Naive thymus-derived CD4-positive, alpha-beta T cell (primary cell): Measurements from ENCODE around the gene ZNF227. TPM values are rescaled to one million over a fixed set of nuclear protein-coding genes. Genes with fewer than 3 reads are reported as not detected.
"Not testable (repeated sequence)": the region's sequence is repeated elsewhere in the genome, so short reads cannot be mapped to it uniquely, and the experiment has no call there.

ENCODE experiments used
- ATAC-seq: fragments of 150-1000 bp; cut with Tn5 transposase; 2 replicates; pipeline ENCODE4 v1.10.0; 2021; ENCODE audit warnings: mild to moderate bottlenecking, moderate library complexity
- CTCF ChIA-PET: fragments of 350-600 bp; sonication (Branson Sonifier 250); formaldehyde crosslinking; loops from one replicate; lab custom pipeline; 2021; ENCODE audit warnings: antibody characterized with exemption; lab: Charles Lee
- POLR2A ChIA-PET: fragments of 350-600 bp; sonication (Branson Sonifier 250); formaldehyde crosslinking; loops from one replicate; lab custom pipeline; 2021; ENCODE audit warnings: antibody characterized with exemption, inconsistent platforms; lab: Charles Lee
- DNase-seq, 9 donors: peaks; one replicate each; pipeline versions ENCODE4 v3.0.0 to v3.0.0-alpha.2; 2020 to 2022; ENCODE audit warnings: mixed read lengths in 1 of 9
- H3K27ac ChIP-seq: one replicate; pipeline ENCODE4 v1.7.0; 2013; ENCODE audit warnings: mild to moderate bottlenecking, low read depth, low read length, moderate library complexity
- H3K27me3 ChIP-seq, 2 donors: one replicate each; pipeline ENCODE4 v1.7.0; 2013; ENCODE audit warnings: low read length in 2 of 2, mild to moderate bottlenecking in 2 of 2, moderate library complexity in 2 of 2; ENCODE audit not compliant: control insufficient read depth in 2 of 2, insufficient read depth in 2 of 2
- H3K36me3 ChIP-seq, 3 experiments: 1 replicate in 2 of 3; 2 replicates in 1 of 3; pipeline ENCODE4 v1.7.0; 2013; ENCODE audit warnings: low read length in 3 of 3, mild to moderate bottlenecking in 3 of 3, moderate library complexity in 1 of 3; ENCODE audit not compliant: insufficient read depth in 3 of 3, control insufficient read depth in 2 of 3
- H3K4me1 ChIP-seq, 2 donors: one replicate each; pipeline ENCODE4 v1.7.0; 2013; ENCODE audit warnings: low read length in 2 of 2, mild to moderate bottlenecking in 2 of 2, moderate library complexity in 1 of 2; ENCODE audit not compliant: control insufficient read depth in 2 of 2, insufficient read depth in 2 of 2
- H3K4me3 ChIP-seq: 2 replicates; pipeline ENCODE4 v1.7.0; 2013; ENCODE audit warnings: mild to moderate bottlenecking, low read length
- H3K9me3 ChIP-seq, 3 experiments: 1 replicate in 2 of 3; 2 replicates in 1 of 3; pipeline ENCODE4 v1.7.0; 2013; ENCODE audit warnings: low read length in 3 of 3; ENCODE audit not compliant: control insufficient read depth in 2 of 3
- H3K27ac Mint-ChIP-seq, 9 donors: one replicate each; pipeline ENCODE4 v1.8.0; 2020 to 2022; ENCODE audit warnings: mixed read lengths in 9 of 9, mild to moderate bottlenecking in 8 of 9, moderate library complexity in 5 of 9, inconsistent platforms in 2 of 9
- H3K27me3 Mint-ChIP-seq, 5 donors: one replicate each; pipeline ENCODE4 v1.8.0; 2021 to 2022; ENCODE audit warnings: mixed read lengths in 5 of 5, mild to moderate bottlenecking in 1 of 5
- H3K36me3 Mint-ChIP-seq, 5 donors: one replicate each; pipeline ENCODE4 v1.8.0; 2020 to 2022; ENCODE audit warnings: mixed read lengths in 5 of 5, mild to moderate bottlenecking in 3 of 5, inconsistent platforms in 1 of 5
- H3K4me1 Mint-ChIP-seq, 7 donors: one replicate each; pipeline ENCODE4 v1.8.0; 2020 to 2022; ENCODE audit warnings: mixed read lengths in 7 of 7, mild to moderate bottlenecking in 3 of 7, inconsistent platforms in 1 of 7
- H3K4me3 Mint-ChIP-seq, 10 donors: one replicate each; pipeline ENCODE4 v1.8.0; 2020 to 2022; ENCODE audit warnings: mild to moderate bottlenecking in 10 of 10, mixed read lengths in 10 of 10, moderate library complexity in 6 of 10, inconsistent platforms in 2 of 10
- H3K9me3 Mint-ChIP-seq, 11 donors: one replicate each; pipeline ENCODE4 v1.8.0; 2020 to 2022; ENCODE audit warnings: mixed read lengths in 11 of 11, mild to moderate bottlenecking in 4 of 11, inconsistent platforms in 1 of 11, moderate library complexity in 1 of 11
- intact Hi-C, 2 donors: fragments of 100-400 bp; cut with micrococcal nuclease; formaldehyde crosslinking; loops; one replicate each; pipeline ENCODE4 v1.15.1; 2023
- polyA plus RNA-seq, 2 donors: library from polyadenylated mRNA; unstranded; fragments of 300-500 nt; fragmentation: Illumina TruSeq; gene quantifications; one replicate each; pipeline ENCODE4 v1.2.3, GENCODE V29; 2021
- total RNA-seq, 6 experiments: library from RNA in 5 of 6; stranded (reverse) in 5 of 6; gene quantifications; 1 replicate in 5 of 6; 2 replicates in 1 of 6; pipeline ENCODE4 v1.2.3 and lab custom pipeline; 2021 to 2026

Gene ZNF227
- total and polyA plus RNA-seq, 7 experiments from 2014 or later: 17.9 to 51.5 (median 20.4) TPM

DNA sequence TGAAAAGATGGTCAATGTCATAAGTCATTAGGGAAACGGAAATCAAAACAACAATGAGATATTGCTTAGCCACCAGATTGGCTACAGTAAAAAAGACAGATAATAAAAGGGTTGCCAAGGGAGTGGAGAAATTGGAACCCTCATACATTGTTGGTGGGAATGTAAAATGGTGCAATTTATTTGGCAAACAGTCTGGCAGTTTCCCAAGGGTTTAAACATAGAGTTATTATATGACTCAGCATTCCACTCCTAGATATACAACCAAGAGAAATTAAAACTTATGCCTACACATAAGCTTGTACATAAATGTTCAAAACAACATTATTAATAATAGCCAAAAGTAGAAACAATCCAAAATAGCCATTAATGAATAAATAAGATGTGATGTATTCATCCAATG is 9.9 kb upstream of the ZNF227 start:
- Mint-ChIP-seq H3K27me3 (peaks cover 0 to 27% (median 18%) of the 10 kb centered on the region in 5 donors), H3K27ac (no peak overlapping the region), H3K36me3 (peaks cover 4 to 14% (median 7%) of the 10 kb centered on the region in 5 donors), H3K4me3 (no peak overlapping the region), H3K4me1 (peaks cover 5 to 6% (median 6%) of the 10 kb centered on the region in 7 donors), H3K9me3 (peaks cover 4 to 82% (median 35%) of the 10 kb centered on the region in 11 donors)
- intact Hi-C loops: loop anchor here in 1 of 2 donors (10.0 kb wide), 1 partner anchor 378 kb away; the partner anchor contains the start of gene ZNF283
- POLR2A ChIA-PET: no interaction called here
- Histone ChIP-seq H3K4me3 (no peak overlapping the region), H3K27me3 (no peaks in the 10 kb centered on the region), H3K36me3 (peaks cover 0 to 2% (median 0%) of the 10 kb centered on the region in 3 experiments), H3K9me3 (peaks cover 0 to 5% (median 5%) of the 10 kb centered on the region in 3 experiments), H3K4me1 (peaks cover 0 to 6% of the 10 kb centered on the region in 2 donors), H3K27ac (no peak overlapping the region)
- DNase-seq (no peak), ATAC-seq (no peak)
- CTCF ChIA-PET: no interaction called here

DNA sequence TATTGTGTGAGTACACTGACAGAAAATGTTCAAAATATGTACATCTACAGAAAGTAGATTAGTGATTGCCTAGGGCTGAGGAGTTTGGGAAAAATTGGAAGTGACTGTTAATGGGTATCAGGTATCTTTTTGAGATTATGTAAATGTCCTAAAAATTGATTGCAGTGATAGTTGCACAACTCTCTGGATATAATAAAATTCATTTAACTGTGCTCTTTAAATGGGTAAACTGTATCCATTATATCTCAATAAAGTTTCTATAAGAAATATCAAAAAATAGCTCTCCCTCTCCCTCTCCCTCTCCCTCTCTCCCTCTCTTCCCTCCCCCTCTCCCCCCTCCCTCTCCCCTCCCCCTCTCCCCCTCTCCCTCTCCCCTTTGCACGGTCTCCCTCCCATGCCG is 9.4 kb upstream of the ZNF227 start:
- no peak for ATAC-seq
- Histone ChIP-seq H3K4me1 (peaks cover 0 to 11% of the 10 kb centered on the region in 2 donors), H3K36me3 (peaks cover 0 to 3% (median 0%) of the 10 kb centered on the region in 3 experiments), H3K27me3 (no peaks in the 10 kb centered on the region), H3K27ac (no peak overlapping the region), H3K4me3 (no peak overlapping the region), H3K9me3 (peaks cover 0 to 5% (median 5%) of the 10 kb centered on the region in 3 experiments)
- ChIA-PET POLR2A (no interaction called here), CTCF (no interaction called here)
- no peak for DNase-seq
- Mint-ChIP-seq H3K27ac (no peak overlapping the region), H3K4me1 (peaks cover 7 to 11% (median 10%) of the 10 kb centered on the region in 7 donors), H3K9me3 (peaks cover 4 to 82% (median 34%) of the 10 kb centered on the region in 11 donors), H3K4me3 (no peak overlapping the region), H3K36me3 (peaks cover 4 to 14% (median 7%) of the 10 kb centered on the region in 5 donors), H3K27me3 (peaks cover 0 to 27% (median 18%) of the 10 kb centered on the region in 5 donors)
- intact Hi-C loops: loop anchor here in 1 of 2 donors (10.0 kb wide), 1 partner anchor 378 kb away; the partner anchor contains the start of gene ZNF283

DNA sequence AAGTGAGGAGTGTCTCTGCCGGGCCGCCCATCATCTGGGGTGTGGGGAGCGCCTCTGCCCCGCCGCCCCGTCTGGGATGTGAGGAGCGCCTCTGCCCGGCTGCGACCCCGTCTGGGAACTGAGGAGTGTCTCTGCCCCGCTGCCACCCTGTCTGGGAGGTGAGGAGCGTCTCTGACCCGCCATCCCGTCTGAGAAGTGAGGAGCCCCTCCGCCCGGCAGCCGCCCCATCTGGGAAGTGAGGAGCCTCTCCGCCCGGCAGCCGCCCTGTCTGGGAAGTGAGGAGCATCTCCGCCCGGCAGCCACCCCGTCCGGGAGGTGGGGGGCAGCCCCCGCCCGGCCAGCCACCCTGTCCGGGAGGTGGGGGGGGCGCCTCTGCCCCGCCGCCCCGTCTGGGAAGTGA is 8.5 kb upstream of the ZNF227 start:
- H3K27me3 ChIP-seq, H3K4me3 ChIP-seq, H3K27ac ChIP-seq, DNase-seq, ATAC-seq, POLR2A ChIA-PET, CTCF ChIA-PET, H3K36me3 ChIP-seq, H3K9me3 ChIP-seq, H3K4me3 Mint-ChIP-seq, H3K27ac Mint-ChIP-seq: not testable (repeated sequence)
- Mint-ChIP-seq H3K4me1 (peaks cover 7 to 14% (median 10%) of the 10 kb centered on the region in 7 donors), H3K36me3 (peaks cover 4 to 14% (median 7%) of the 10 kb centered on the region in 5 donors), H3K9me3 (peaks cover 4 to 82% (median 33%) of the 10 kb centered on the region in 11 donors), H3K27me3 (peaks cover 0 to 27% (median 18%) of the 10 kb centered on the region in 5 donors)
- intact Hi-C loops: loop anchor here in 1 of 2 donors (10.0 kb wide), 1 partner anchor 379 kb away; the partner anchor contains the start of gene ZNF283
- H3K4me1 ChIP-seq: peaks cover 0 to 11% of the 10 kb centered on the region in 2 donors

DNA sequence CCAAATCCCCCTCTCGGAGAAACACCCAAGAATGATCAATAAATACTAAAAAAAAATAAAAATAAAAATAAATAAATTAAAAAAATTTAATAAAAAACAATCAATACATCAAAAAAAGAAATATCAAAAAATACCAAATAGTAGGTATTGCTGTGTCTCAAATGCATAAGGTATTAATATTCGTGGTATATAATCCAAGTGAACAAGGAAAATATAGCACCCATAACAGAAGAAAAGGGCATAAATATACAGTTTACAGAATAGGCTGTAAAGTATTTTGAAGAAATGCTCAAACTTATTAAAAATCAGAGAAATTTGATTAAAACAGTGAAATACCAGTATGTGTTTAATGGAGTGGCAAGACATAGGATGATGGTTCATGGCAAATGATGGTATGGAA is 7.6 kb upstream of the ZNF227 start:
- H3K4me3 Mint-ChIP-seq: no peak overlapping the region
- H3K36me3 Mint-ChIP-seq: peaks cover 4 to 14% (median 7%) of the 10 kb centered on the region in 5 donors
- Histone ChIP-seq H3K4me1 (peaks cover 0 to 11% of the 10 kb centered on the region in 2 donors), H3K27ac (no peak overlapping the region), H3K4me3 (no peak overlapping the region), H3K9me3 (peaks cover 0 to 5% (median 5%) of the 10 kb centered on the region in 3 experiments), H3K27me3 (no peaks in the 10 kb centered on the region), H3K36me3 (peaks cover 0 to 3% (median 0%) of the 10 kb centered on the region in 3 experiments)
- no peak overlapping the region for H3K27ac Mint-ChIP-seq
- POLR2A ChIA-PET: no interaction called here
- no peak for ATAC-seq
- intact Hi-C loops: loop anchor here (5.0 to 10.0 kb wide), 2 partner anchors 267 to 380 kb away; partner anchors contain the start of genes ZNF283 (in 1 of the 2) and ZNF45 (in 1 of the 2)
- peaks cover 0 to 27% (median 18%) of the 10 kb centered on the region in 5 donors for H3K27me3 Mint-ChIP-seq
- DNase-seq: no peak
- peaks cover 4 to 73% (median 31%) of the 10 kb centered on the region in 11 donors for H3K9me3 Mint-ChIP-seq
- H3K4me1 Mint-ChIP-seq: peaks cover 7 to 14% (median 10%) of the 10 kb centered on the region in 7 donors
- CTCF ChIA-PET: no interaction called here

DNA sequence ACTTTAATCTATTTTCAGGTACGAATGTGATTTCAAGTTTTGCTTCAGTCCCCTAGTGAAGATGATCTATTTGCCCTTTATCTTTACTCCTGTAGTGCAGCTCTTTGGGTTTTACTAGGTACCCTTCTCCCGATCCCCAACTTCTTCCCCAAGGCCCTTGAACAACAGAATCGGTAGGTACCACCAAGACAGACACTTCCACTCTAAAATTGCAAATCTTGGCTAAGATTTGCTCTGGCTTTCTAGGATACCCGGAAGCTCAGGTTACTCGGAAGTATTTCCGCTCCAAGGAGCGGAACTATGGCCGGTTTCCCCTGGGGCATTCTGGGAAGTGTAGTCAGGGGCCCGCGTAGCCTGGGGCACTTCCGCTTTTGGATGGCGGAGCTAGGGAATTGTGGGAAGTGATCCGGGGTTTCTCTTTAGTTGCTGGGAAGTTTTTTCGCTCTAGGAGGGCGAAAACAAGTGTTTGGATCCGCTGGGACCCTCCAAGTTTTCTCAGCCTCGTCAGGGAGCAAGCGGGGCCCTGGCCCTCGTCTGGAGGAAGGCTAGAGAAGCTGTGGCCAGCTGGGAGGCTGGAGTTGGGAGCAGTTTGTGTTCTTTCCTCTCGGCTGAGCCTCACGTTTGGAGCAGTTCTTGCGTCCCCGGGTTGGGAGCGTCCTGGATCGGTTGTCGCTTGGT is 5.1 kb upstream of the ZNF227 start:
- ChIA-PET POLR2A (interaction anchor here (0.6 to 2.2 kb wide), 8 partner anchors 12 to 206 kb away, joined by 3 to 12 read pairs (median 3); partner anchors contain the start of genes ZNF222, ZNF223 and ZNF226), CTCF (no interaction called here)
- no peaks in the 10 kb centered on the region for H3K9me3 ChIP-seq
- H3K36me3 ChIP-seq: peaks cover 0 to 5% (median 0%) of the 10 kb centered on the region in 3 experiments
- H3K4me3 ChIP-seq: peak overlapping the region; percentile 79
- ATAC-seq (peak; percentile 97), DNase-seq (peak; percentile 25 to 78 (median 70))
- H3K27me3 Mint-ChIP-seq: peaks cover 0 to 22% (median 16%) of the 10 kb centered on the region in 5 donors
- H3K4me1 Mint-ChIP-seq: peaks cover 7 to 15% (median 11%) of the 10 kb centered on the region in 7 donors
- intact Hi-C loops: loop anchor here (1.0 to 10.0 kb wide), 11 partner anchors 42 to 382 kb away; partner anchors contain the start of genes ZNF226 (in 2 of the 2), ZNF284 (in 2 of the 2), ZNF222 (in 1 of the 2) and ZNF224 (in 1 of the 2)
- H3K27ac Mint-ChIP-seq: peak overlapping the region; percentile 79 to 93 (median 84)
- H3K4me3 Mint-ChIP-seq: peak overlapping the region; percentile 81 to 95 (median 87)
- H3K27me3 ChIP-seq: no peaks in the 10 kb centered on the region
- H3K4me1 ChIP-seq: peaks cover 0 to 11% of the 10 kb centered on the region in 2 donors
- peaks cover 1 to 49% (median 28%) of the 10 kb centered on the region in 11 donors for H3K9me3 Mint-ChIP-seq
- H3K27ac ChIP-seq: peak overlapping the region; percentile 75
- H3K36me3 Mint-ChIP-seq: peaks cover 4 to 16% (median 7%) of the 10 kb centered on the region in 5 donors

DNA sequence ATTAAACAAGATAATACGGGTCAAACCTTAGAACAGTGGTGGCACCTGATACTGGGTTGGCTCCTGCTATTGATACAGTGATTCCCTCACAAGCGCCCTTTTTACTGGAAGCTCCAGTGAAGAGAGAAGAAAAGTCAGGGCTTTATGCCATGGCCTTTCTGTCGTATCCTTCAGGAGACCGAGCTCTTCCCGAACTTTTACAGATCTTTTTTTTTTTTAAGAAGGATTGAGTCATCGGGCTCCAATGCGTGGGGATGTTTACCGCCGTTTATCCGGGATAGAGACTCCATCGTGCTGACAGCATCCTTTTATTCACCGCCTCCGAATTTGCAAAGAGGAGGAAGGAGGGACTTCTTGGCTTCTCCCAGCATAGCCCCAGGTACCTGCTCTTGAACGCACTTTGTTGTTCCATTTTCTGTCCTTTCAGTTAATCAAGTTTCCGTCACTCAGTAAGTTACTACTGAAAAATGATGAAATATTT is 574 bp downstream of the ZNF227 start:
- no peaks in the 10 kb centered on the region for H3K27me3 ChIP-seq
- ChIA-PET POLR2A (interaction anchor here (1.2 to 1.5 kb wide), 4 partner anchors 46 to 99 kb away, joined by 4 to 8 read pairs (median 4); partner anchors contain the start of genes ZNF226 and ZNF235), CTCF (interaction anchor here (1.5 kb wide), 1 partner anchor 48 kb away, joined by 8 read pairs; the partner anchor contains the start of gene ZNF226)
- DNase-seq: peak in 1 of 9 donors; percentile 7
- peak overlapping the region; percentile 85 to 100 (median 96) for H3K4me3 Mint-ChIP-seq
- no peak for ATAC-seq
- H3K36me3 ChIP-seq: peaks cover 0 to 23% (median 0%) of the 10 kb centered on the region in 3 experiments
- H3K9me3 Mint-ChIP-seq: peaks cover 0 to 39% (median 11%) of the 10 kb centered on the region in 11 donors
- H3K36me3 Mint-ChIP-seq: peaks cover 12 to 42% (median 31%) of the 10 kb centered on the region in 5 donors
- peaks cover 3 to 10% of the 10 kb centered on the region in 2 donors for H3K4me1 ChIP-seq
- H3K4me1 Mint-ChIP-seq: peaks cover 20 to 44% (median 28%) of the 10 kb centered on the region in 7 donors
- H3K27ac ChIP-seq: peak overlapping the region; percentile 81
- peak overlapping the region; percentile 98 for H3K4me3 ChIP-seq
- H3K9me3 ChIP-seq: no peaks in the 10 kb centered on the region
- intact Hi-C loops: loop anchor here (1.0 to 2.0 kb wide), 9 partner anchors 92 to 287 kb away; partner anchors contain the start of genes ZNF180 (in 2 of the 2), ZNF225 (in 2 of the 2), ZNF235 (in 2 of the 2) and ZNF224 (in 1 of the 2)
- peak overlapping the region; percentile 58 to 97 (median 92) for H3K27ac Mint-ChIP-seq
- H3K27me3 Mint-ChIP-seq: peaks cover 0 to 4% (median 0%) of the 10 kb centered on the region in 5 donors
